Activated CD4-positive, alpha-beta T cell treated with anti-CD3 and anti-CD28 coated beads, Interleukin-2, amount 10 ng/mL, durations not matched to agents 24 days and 14 days (primary cell): ENCODE results near the gene RAPGEF3. TPM values are rescaled to one million over a fixed set of nuclear protein-coding genes. Genes with fewer than 3 reads are reported as not detected.
A peak's percentile ranks its signal among the peaks of the same experiment; 100 is the strongest.

Experiments used
- DNase-seq: peaks from one replicate; pipeline ENCODE4 v3.0.0; 2022
- H3K27ac Mint-ChIP-seq: one replicate; pipeline ENCODE4 v1.8.0; 2022; ENCODE audit warnings: mild to moderate bottlenecking, mixed read lengths
- H3K27me3 Mint-ChIP-seq: one replicate; pipeline ENCODE4 v1.8.0; 2022; ENCODE audit warnings: mixed read lengths
- H3K36me3 Mint-ChIP-seq: one replicate; pipeline ENCODE4 v1.8.0; 2022; ENCODE audit warnings: low read depth, mild to moderate bottlenecking, mixed read lengths
- H3K4me1 Mint-ChIP-seq: one replicate; pipeline ENCODE4 v1.8.0; 2021; ENCODE audit warnings: mixed read lengths
- H3K4me3 Mint-ChIP-seq: one replicate; pipeline ENCODE4 v1.8.0; 2022; ENCODE audit warnings: mild to moderate bottlenecking, moderate library complexity, mixed read lengths
- H3K9me3 Mint-ChIP-seq: one replicate; pipeline ENCODE4 v1.8.0; 2021; ENCODE audit warnings: mixed read lengths
- intact Hi-C: fragments of 100-400 bp; cut with micrococcal nuclease; formaldehyde crosslinking; loops from one replicate; pipeline ENCODE4 v1.15.1; 2023
- total RNA-seq: library from RNA; stranded (reverse); gene quantifications from 2 replicates; pipeline ENCODE4 v1.2.3, GENCODE V29; 2022

Gene RAPGEF3
- total RNA-seq, 1 donor from 2014 or later = 3.6 TPM

DNA sequence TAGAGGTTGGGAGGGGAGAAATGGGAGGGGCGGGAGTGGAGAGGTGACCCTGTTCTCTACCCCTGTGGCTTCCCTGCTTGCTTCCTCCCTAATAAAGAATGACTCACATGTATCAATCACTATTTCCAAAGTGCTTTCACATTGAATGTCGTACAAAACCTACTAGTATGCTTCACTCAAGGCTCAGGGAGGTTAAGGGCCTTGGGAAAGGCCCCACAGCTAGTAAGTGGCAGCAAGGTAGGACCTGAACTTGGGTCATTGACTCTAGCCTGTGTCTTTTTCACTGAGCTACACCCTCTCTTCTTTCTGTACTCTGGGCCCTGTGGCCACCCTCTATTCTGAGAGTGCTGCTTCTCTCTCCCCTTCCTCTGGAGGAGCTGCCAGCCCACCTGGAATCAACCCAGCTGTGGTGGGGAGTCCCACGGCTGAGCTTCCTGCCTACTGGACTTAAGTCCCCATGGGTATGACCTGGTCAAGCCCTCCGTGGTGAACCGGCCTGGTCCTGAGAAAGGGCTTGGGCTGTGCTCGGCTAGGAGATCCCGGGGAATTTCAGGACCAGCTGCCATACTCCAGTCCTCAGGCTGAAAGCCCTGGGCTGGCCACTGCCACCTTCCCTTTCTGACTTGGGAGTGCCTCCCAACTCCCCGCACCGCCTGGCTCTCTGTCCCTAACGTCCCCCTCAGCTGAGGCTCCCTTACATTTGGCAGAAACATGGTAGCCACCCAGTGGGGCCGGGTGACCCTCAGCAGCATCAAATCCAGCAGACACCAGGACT is 27.4 kb upstream of the RAPGEF3 start:
- no peak for DNase-seq
- intact Hi-C loops = no loop called here
- H3K4me3 Mint-ChIP-seq = no peak overlapping the region
- no peaks in the 10 kb centered on the region for H3K27me3 Mint-ChIP-seq
- H3K36me3 Mint-ChIP-seq = peaks cover 78% of the 10 kb centered on the region
- H3K4me1 Mint-ChIP-seq = peaks cover 16% of the 10 kb centered on the region
- H3K9me3 Mint-ChIP-seq = no peaks in the 10 kb centered on the region
- peak overlapping the region; percentile 71 for H3K27ac Mint-ChIP-seq

GRCh38 chr12:47785036-47785886 is 26.6 kb upstream of the RAPGEF3 start:
- Mint-ChIP-seq H3K4me3 (no peak overlapping the region), H3K4me1 (peaks cover 16% of the 10 kb centered on the region), H3K27ac (peak overlapping the region; percentile 71), H3K36me3 (peaks cover 70% of the 10 kb centered on the region), H3K27me3 (no peaks in the 10 kb centered on the region), H3K9me3 (no peaks in the 10 kb centered on the region)
- no peak for DNase-seq
- intact Hi-C loops = no loop called here

DNA sequence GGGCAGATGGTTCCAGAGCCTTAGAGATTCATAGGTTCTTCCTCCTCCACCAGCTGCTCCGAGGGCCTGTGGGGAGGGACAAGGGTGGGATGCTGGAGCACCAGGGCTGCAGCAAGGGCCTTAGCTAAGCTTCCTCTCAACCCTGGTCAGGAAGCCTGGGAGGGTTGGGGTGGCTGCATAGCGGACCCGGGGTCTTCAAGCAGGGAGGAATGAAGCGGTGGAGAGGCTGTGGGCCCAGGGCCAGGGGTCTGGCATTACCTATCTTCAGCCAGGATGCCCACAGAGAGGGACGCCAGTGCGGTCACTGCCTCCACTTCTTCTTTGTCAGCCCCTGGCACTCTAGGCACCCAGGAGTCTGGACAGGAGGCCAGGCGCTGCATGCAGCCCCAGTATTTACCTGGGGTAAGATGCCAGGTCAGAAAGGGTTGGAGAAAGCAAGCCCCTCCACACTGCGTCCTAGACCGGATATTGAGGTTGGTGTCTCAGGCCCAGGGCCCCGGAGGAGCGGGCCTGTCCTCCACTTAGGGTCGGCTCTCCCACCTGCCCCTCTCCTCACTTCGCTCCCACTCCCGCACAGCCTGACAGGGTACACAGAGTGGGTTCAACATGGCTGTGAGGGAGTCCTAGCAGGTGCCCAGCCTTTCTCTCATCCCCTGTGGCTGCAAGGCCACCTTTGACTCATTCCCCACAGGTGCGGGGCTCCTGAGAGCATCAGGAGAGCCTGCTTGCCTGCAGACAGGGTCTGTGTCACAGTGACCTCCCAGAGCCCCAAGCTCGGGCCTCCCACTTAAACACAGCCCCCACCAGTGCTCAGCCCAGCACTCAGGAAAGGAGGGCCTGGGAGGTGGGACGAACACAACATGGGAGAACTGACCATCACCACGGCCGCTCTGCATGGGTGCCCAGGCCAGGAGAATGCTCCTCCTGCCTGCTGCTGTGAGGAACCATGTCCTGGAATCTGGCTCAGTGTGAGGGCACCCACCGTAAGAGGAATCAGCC is 25.4 kb upstream of the RAPGEF3 start:
- DNase-seq = no peak
- Mint-ChIP-seq H3K36me3 (peaks cover 63% of the 10 kb centered on the region), H3K4me1 (peaks cover 18% of the 10 kb centered on the region), H3K27me3 (no peaks in the 10 kb centered on the region), H3K9me3 (no peaks in the 10 kb centered on the region), H3K4me3 (no peak overlapping the region), H3K27ac (no peak overlapping the region)
- intact Hi-C loops = no loop called here

DNA sequence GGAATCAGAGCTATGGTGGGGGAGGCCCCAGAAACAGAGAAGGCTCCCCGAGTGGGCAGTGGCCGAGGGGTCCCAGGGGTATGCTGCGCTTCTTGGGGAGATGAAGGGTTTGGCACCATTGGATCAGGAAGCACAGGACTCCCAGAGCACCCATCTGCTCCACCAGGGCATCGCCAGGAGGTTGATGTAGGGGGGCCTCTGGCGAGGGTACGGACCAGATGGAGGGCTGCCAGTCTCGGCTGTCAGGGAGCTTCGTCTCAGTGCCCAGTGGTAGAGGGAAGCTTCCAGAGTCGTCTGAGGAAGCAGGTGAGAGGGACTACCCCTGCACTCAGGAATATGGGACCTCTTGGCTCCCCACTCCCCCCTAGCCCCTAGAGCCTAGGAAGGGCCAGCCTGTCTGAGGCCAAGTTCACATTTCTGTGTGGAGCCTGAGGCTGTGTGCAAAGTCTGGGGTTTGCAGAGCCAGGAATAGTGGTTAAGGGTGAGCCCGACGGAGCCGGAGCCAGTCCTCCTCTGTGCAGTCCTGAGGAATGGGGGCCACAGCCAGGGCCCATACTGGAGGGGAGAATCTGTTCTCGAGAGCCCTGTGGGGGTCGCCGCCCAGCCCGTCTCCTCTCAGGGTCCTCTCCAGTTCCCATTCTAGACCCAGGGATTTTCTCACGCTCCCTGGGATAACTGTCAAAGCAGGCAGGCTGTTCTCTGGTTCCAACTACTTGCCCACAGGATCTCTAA is 24.5 kb upstream of the RAPGEF3 start:
- Mint-ChIP-seq H3K4me3 (no peak overlapping the region), H3K27me3 (no peaks in the 10 kb centered on the region), H3K9me3 (no peaks in the 10 kb centered on the region), H3K4me1 (peaks cover 22% of the 10 kb centered on the region), H3K36me3 (peaks cover 54% of the 10 kb centered on the region), H3K27ac (peak overlapping the region; percentile 42)
- intact Hi-C loops = no loop called here
- DNase-seq = no peak

GRCh38 chr12:47782372-47782770 is 23.7 kb upstream of the RAPGEF3 start:
- peaks cover 27% of the 10 kb centered on the region for H3K4me1 Mint-ChIP-seq
- peak overlapping the region; percentile 42 for H3K27ac Mint-ChIP-seq
- intact Hi-C loops = no loop called here
- no peaks in the 10 kb centered on the region for H3K27me3 Mint-ChIP-seq
- DNase-seq = no peak
- no peaks in the 10 kb centered on the region for H3K9me3 Mint-ChIP-seq
- peaks cover 45% of the 10 kb centered on the region for H3K36me3 Mint-ChIP-seq
- H3K4me3 Mint-ChIP-seq = no peak overlapping the region

- H3K27me3 Mint-ChIP-seq = no peaks in the 10 kb centered on the region
- H3K36me3 Mint-ChIP-seq = peaks cover 39% of the 10 kb centered on the region
- intact Hi-C loops = no loop called here
- H3K9me3 Mint-ChIP-seq = no peaks in the 10 kb centered on the region
- H3K27ac Mint-ChIP-seq = peak overlapping the region; percentile 63
- no peak overlapping the region for H3K4me3 Mint-ChIP-seq
- H3K4me1 Mint-ChIP-seq = peaks cover 30% of the 10 kb centered on the region
- DNase-seq = no peak
Observed at GRCh38 chr12:47781479-47782371, 23.0 kb upstream of the RAPGEF3 start.

GRCh38 chr12:47779943-47780504 is 21.3 kb upstream of the RAPGEF3 start:
- Mint-ChIP-seq H3K4me1 (peaks cover 37% of the 10 kb centered on the region), H3K36me3 (peaks cover 22% of the 10 kb centered on the region)
- intact Hi-C loops = loop anchor here (1.0 kb wide), 3 partner anchors 38 to 65 kb away; no protein-coding TSS in a partner anchor

GRCh38 chr12:47779301-47779942 is 20.7 kb upstream of the RAPGEF3 start:
- Mint-ChIP-seq H3K36me3 (peaks cover 16% of the 10 kb centered on the region), H3K27me3 (no peaks in the 10 kb centered on the region), H3K27ac (peak overlapping the region; percentile 64), H3K9me3 (no peaks in the 10 kb centered on the region), H3K4me3 (no peak overlapping the region), H3K4me1 (peaks cover 43% of the 10 kb centered on the region)
- DNase-seq = peak; percentile 97
- intact Hi-C loops = loop anchor here (1.0 kb wide), 3 partner anchors 37 to 64 kb away; no protein-coding TSS in a partner anchor

More at GRCh38 chr12:47779943-47780504, 21.3 kb upstream of the RAPGEF3 start:
- Mint-ChIP-seq H3K27ac (no peak overlapping the region), H3K9me3 (no peaks in the 10 kb centered on the region), H3K27me3 (no peaks in the 10 kb centered on the region), H3K4me3 (no peak overlapping the region)
- no peak for DNase-seq

DNA sequence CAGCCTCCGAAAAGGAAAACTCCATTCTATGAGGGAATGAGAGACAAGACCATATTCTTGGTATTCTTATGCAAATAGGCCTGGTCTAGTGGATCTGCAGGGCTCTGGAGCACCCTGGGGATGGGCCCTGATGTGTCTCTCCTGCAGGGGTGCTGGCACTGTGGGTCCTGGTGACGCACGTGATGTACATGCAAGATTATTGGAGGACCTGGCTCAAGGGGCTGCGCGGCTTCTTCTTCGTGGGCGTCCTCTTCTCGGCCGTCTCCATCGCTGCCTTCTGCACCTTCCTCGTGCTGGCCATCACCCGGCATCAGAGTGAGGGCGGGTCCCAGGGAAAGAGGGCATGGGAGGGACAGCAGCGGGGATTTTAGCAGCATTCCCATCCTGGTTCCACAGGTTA is 20.2 kb upstream of the RAPGEF3 start:
- no peaks in the 10 kb centered on the region for H3K9me3 Mint-ChIP-seq
- peaks cover 47% of the 10 kb centered on the region for H3K4me1 Mint-ChIP-seq
- H3K36me3 Mint-ChIP-seq = peaks cover 14% of the 10 kb centered on the region
- intact Hi-C loops = loop anchor here (1.0 kb wide), 3 partner anchors 37 to 64 kb away; no protein-coding TSS in a partner anchor
- peak overlapping the region; percentile 64 for H3K27ac Mint-ChIP-seq
- no peaks in the 10 kb centered on the region for H3K27me3 Mint-ChIP-seq
- no peak for DNase-seq
- H3K4me3 Mint-ChIP-seq = no peak overlapping the region

DNA sequence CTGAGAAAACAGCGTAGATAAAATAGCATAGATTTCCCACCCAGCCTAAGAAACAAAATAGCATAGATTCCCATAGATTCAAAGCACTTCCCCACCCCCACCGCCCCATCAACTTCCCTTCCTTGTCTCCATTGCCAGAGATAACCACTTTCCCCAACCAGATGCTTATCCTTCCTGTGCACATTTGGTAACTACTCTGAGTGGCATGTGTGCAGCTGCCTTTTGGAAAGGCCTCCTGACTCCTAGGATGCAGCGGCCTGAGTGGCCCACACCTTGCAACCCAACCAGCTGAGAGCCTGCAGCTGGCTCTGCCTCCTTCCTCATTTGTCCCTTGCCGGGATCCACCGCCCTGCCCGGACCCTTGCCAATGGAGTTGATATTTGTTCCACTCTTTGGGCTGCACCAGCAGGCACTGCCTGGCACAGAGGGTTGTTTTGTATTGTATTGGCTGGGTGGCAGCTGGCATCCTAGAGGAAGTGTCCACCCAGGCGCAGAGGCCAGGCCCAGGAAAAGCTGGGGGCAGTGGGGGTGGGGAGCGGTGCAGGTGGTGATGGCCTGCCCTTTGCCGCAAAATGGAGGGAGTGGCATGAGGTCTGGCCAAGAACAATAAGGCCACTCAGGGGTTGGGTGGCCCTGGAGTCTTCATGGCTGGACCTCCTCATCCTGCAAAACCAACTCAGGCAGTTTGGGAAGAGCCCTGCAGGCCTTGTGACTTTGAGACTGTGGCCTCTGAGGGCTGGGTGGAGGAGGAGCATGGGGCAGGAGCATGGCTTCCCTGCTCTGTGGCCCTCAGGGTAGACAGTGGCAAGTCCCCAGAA is 19.3 kb upstream of the RAPGEF3 start:
- H3K4me3 Mint-ChIP-seq = no peak overlapping the region
- no peaks in the 10 kb centered on the region for H3K27me3 Mint-ChIP-seq
- intact Hi-C loops = no loop called here
- H3K27ac Mint-ChIP-seq = peak overlapping the region; percentile 51
- peaks cover 50% of the 10 kb centered on the region for H3K4me1 Mint-ChIP-seq
- H3K36me3 Mint-ChIP-seq = peaks cover 9% of the 10 kb centered on the region
- H3K9me3 Mint-ChIP-seq = no peaks in the 10 kb centered on the region
- no peak for DNase-seq

- Mint-ChIP-seq H3K27me3 (peaks cover 5% of the 10 kb centered on the region), H3K4me3 (no peak overlapping the region), H3K27ac (peak overlapping the region; percentile 51), H3K9me3 (no peaks in the 10 kb centered on the region), H3K4me1 (peaks cover 50% of the 10 kb centered on the region), H3K36me3 (peaks cover 5% of the 10 kb centered on the region)
- DNase-seq = no peak
- intact Hi-C loops = no loop called here
Observed at GRCh38 chr12:47777151-47777550, 18.5 kb upstream of the RAPGEF3 start.
